ENCODE data around the gene THRA. TPM values are rescaled to one million over a fixed set of nuclear protein-coding genes. Genes with fewer than 3 reads are reported as not detected.

THRA gene
- total and polyA plus RNA-seq, 9 of the 15 experiments (the other 6 are each of a cell fraction or from before 2014, with no cell fraction given) = 0.34 to 23.4 (median 12.7) TPM

DNA sequence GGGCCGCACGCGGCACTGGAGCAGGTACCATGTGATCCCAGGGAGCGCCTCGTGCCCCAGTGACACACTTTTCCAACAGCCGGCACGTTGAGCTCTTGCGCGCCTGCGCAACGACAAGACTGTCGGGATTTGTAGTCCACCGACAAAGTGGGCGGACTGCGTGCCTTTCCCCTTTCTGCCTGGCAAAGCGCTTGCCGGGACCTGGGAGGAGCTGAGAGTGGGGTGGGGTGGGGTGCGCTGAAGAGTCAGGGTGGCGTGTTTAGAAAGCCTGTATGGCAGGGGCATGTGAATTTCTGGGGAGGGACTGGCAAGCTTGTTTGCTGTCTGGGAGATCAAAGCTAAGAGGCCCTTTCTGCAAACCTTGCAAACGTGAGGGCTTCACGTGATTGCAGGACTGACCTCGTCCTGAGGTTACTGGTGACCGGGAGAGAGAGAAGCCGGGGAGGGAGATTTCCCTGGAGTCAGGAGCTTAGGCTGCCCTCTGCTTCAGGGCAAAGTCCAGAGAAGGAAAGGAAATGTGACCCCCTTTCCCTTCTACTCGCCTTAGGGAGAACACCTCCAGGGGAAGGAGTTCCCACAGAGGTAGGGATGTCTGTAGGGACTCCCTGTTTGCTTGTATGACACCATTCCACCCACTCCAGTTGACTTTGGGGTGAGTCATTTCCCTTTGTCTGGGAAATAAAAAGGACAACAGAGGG is 38.1 kb downstream of the THRA start (continued):
- TF ChIP-seq, protein P1, sequence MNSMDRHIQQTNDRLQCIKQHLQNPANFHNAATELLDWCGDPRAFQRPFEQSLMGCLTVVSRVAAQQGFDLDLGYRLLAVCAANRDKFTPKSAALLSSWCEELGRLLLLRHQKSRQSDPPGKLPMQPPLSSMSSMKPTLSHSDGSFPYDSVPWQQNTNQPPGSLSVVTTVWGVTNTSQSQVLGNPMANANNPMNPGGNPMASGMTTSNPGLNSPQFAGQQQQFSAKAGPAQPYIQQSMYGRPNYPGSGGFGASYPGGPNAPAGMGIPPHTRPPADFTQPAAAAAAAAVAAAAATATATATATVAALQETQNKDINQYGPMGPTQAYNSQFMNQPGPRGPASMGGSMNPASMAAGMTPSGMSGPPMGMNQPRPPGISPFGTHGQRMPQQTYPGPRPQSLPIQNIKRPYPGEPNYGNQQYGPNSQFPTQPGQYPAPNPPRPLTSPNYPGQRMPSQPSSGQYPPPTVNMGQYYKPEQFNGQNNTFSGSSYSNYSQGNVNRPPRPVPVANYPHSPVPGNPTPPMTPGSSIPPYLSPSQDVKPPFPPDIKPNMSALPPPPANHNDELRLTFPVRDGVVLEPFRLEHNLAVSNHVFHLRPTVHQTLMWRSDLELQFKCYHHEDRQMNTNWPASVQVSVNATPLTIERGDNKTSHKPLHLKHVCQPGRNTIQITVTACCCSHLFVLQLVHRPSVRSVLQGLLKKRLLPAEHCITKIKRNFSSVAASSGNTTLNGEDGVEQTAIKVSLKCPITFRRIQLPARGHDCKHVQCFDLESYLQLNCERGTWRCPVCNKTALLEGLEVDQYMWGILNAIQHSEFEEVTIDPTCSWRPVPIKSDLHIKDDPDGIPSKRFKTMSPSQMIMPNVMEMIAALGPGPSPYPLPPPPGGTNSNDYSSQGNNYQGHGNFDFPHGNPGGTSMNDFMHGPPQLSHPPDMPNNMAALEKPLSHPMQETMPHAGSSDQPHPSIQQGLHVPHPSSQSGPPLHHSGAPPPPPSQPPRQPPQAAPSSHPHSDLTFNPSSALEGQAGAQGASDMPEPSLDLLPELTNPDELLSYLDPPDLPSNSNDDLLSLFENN (IDR thresholded peaks at IDR 0.05; ENCODE audit: low read depth in 2 of 2, low read length in 2 of 2) = no peak
- TF ChIP-seq, protein P2, sequence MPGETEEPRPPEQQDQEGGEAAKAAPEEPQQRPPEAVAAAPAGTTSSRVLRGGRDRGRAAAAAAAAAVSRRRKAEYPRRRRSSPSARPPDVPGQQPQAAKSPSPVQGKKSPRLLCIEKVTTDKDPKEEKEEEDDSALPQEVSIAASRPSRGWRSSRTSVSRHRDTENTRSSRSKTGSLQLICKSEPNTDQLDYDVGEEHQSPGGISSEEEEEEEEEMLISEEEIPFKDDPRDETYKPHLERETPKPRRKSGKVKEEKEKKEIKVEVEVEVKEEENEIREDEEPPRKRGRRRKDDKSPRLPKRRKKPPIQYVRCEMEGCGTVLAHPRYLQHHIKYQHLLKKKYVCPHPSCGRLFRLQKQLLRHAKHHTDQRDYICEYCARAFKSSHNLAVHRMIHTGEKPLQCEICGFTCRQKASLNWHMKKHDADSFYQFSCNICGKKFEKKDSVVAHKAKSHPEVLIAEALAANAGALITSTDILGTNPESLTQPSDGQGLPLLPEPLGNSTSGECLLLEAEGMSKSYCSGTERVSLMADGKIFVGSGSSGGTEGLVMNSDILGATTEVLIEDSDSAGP (CRISPR knock-in tag; IDR thresholded peaks at IDR 0.05) = no peak
- TF ChIP-seq SRSF3 (IDR thresholded peaks at IDR 0.05; ENCODE audit: insufficient read depth, low read length) (no peak), CLOCK (CRISPR knock-in tag; IDR thresholded peaks at IDR 0.05; ENCODE audit: borderline replicate concordance) (peak; percentile 97), EZH2 (IDR thresholded peaks at IDR 0.05; ENCODE audit: borderline replicate concordance, low read depth, low read length) (no peak), PTBP1 (IDR thresholded peaks at IDR 0.05; ENCODE audit: low read depth, low read length) (no peak), TBL1XR1 (IDR thresholded peaks at IDR 0.05; ENCODE audit: low read length in 2 of 2) (no peak; a peak in 1 of 4 replicates), MCM3 (IDR thresholded peaks at IDR 0.05) (no peak), CBX3 (IDR thresholded peaks at IDR 0.05; ENCODE audit: borderline replicate concordance in 1 of 2, low read length in 2 of 2) (0 out of 3 replicates have a peak, but pooled peaks of 1 of the 2 experiments have one; percentile 69), ZNF347 (CRISPR knock-in tag; IDR thresholded peaks at IDR 0.05; ENCODE audit: low read depth) (no peak), ZNF184 (CRISPR knock-in tag; IDR thresholded peaks at IDR 0.05) (no peak), CREBBP (IDR thresholded peaks at IDR 0.05; ENCODE audit: low read depth, low read length) (no peak), PML (IDR thresholded peaks at IDR 0.05; ENCODE audit: low read length) (no peak; the same call in 1 of the 2 replicates), TGIF2 (CRISPR knock-in tag; IDR thresholded peaks at IDR 0.05) (no peak), ZNF239 (CRISPR knock-in tag; IDR thresholded peaks at IDR 0.05) (no peak), SLC30A9 (CRISPR knock-in tag; IDR thresholded peaks at IDR 0.05) (no peak), HOXB6 (CRISPR knock-in tag; IDR thresholded peaks at IDR 0.05; ENCODE audit: borderline replicate concordance) (no peak), ZNF589 (CRISPR knock-in tag; IDR thresholded peaks at IDR 0.05; ENCODE audit: low read depth) (no peak; the same call in 1 of the 2 replicates)

All from K562 (cell line).